Measurements from ENCODE around the gene SLC41A1.

GRCh38 chr1:205783433-205783795 is 29.6 kb downstream of the SLC41A1 start:
- TF ChIP-seq, protein P1, sequence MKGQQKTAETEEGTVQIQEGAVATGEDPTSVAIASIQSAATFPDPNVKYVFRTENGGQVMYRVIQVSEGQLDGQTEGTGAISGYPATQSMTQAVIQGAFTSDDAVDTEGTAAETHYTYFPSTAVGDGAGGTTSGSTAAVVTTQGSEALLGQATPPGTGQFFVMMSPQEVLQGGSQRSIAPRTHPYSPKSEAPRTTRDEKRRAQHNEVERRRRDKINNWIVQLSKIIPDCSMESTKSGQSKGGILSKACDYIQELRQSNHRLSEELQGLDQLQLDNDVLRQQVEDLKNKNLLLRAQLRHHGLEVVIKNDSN (IDR thresholded peaks at IDR 0.05; ENCODE audit: borderline replicate concordance, low read depth): no peak
- TF ChIP-seq CTCF (IDR thresholded peaks at IDR 0.05) (no peak), SIN3A (IDR thresholded peaks at IDR 0.05; ENCODE audit: borderline replicate concordance, low read depth, low read length) (no peak)

Data from SK-N-SH (cell line).